PC-9 (cell line): Measurements from ENCODE around the gene FBLN2. TPM values are rescaled to one million over a fixed set of nuclear protein-coding genes. Genes with fewer than 3 reads are reported as not detected.

Experiments used
- BruUV-seq: library from RNA; stranded (reverse); fragments of 400-500 nt; replicated peaks from 2 replicates; lab custom pipeline; 2021; lab: Mats Ljungman, UMichigan
- CTCF ChIA-PET: fragments of 300-600 bp; sonication (Branson Sonifier 250); formaldehyde crosslinking; loops from one replicate; lab custom pipeline; 2022; ENCODE audit warnings: antibody characterized with exemption; lab: Charles Lee
- POLR2A ChIA-PET: fragments of 300-600 bp; sonication (Branson Sonifier 250); formaldehyde crosslinking; loops from one replicate; lab custom pipeline; 2022; ENCODE audit warnings: antibody characterized with exemption; ENCODE audit not compliant: unreplicated experiment; lab: Charles Lee
- DNase-seq, 2 experiments: peaks; one replicate each; pipeline versions ENCODE4 v3.0.0 to v3.0.0-alpha.2; 2015 to 2022; ENCODE audit warnings: mixed read lengths in 1 of 2
- H2AFZ ChIP-seq: fragments of 200-600 bp; sonication (generic); 2 replicates; pipeline ENCODE4 v1.8.1; 2017; ENCODE audit warnings: antibody characterized with exemption
- H3F3A ChIP-seq: fragments of 200-600 bp; sonication (generic); 2 replicates; pipeline ENCODE4 v1.8.1; 2017; ENCODE audit warnings: antibody characterized with exemption, mild to moderate bottlenecking, low read depth; ENCODE audit not compliant: insufficient read depth
- H3K27ac ChIP-seq: fragments of 200-600 bp; sonication (generic); 2 replicates; pipeline ENCODE4 v1.6.1; 2016; ENCODE audit warnings: mixed run types
- H3K27me3 ChIP-seq: fragments of 200-600 bp; sonication (generic); 2 replicates; pipeline ENCODE4 v1.6.1; 2016; ENCODE audit warnings: low read depth, mixed run types; ENCODE audit not compliant: insufficient read depth
- H3K36me3 ChIP-seq: fragments of 200-600 bp; sonication (generic); 2 replicates; pipeline ENCODE4 v1.6.1; 2016; ENCODE audit warnings: low read depth, mixed run types
- H3K4me1 ChIP-seq: fragments of 200-600 bp; sonication (generic); replicated peaks from 2 replicates; pipeline ENCODE4 v1.6.1; 2016; ENCODE audit warnings: mixed run types; ENCODE audit not compliant: insufficient read depth
- H3K4me2 ChIP-seq: fragments of 200-600 bp; sonication (generic); 2 replicates; pipeline ENCODE4 v1.6.1; 2017; ENCODE audit warnings: mixed run types
- H3K4me3 ChIP-seq: fragments of 200-600 bp; sonication (generic); 2 replicates; pipeline ENCODE4 v1.6.1; 2016; ENCODE audit warnings: mixed run types
- H3K79me2 ChIP-seq: fragments of 200-600 bp; sonication (generic); 2 replicates; pipeline ENCODE4 v1.6.1; 2017; ENCODE audit warnings: low read depth, mixed run types
- H3K9me2 ChIP-seq: fragments of 200-600 bp; sonication (generic); 2 replicates; pipeline ENCODE4 v1.8.1; 2017; ENCODE audit warnings: mild to moderate bottlenecking; ENCODE audit not compliant: insufficient read depth
- H3K9me3 ChIP-seq: fragments of 200-600 bp; sonication (generic); 2 replicates; pipeline ENCODE4 v1.8.1; 2016; ENCODE audit warnings: low read depth; ENCODE audit not compliant: insufficient read depth
- H4K20me1 ChIP-seq: fragments of 200-600 bp; sonication (generic); 2 replicates; pipeline ENCODE4 v1.8.1; 2017; ENCODE audit not compliant: insufficient read depth
- CTCF ChIP-seq: fragments of 200-600 bp; sonication (generic); conservative IDR thresholded peaks from 2 replicates; pipeline ENCODE4 v1.6.1; 2017; ENCODE audit warnings: mixed run types, antibody characterized with exemption, mild to moderate bottlenecking, moderate library complexity
- EZH2 ChIP-seq: fragments of 200-600 bp; sonication (generic); IDR thresholded peaks from 2 replicates; pipeline ENCODE4 v1.8.0; 2017; ENCODE audit warnings: antibody characterized with exemption, low read depth
- intact Hi-C: fragments of 100-400 bp; cut with micrococcal nuclease; formaldehyde crosslinking; loops from one replicate; pipeline ENCODE4 v1.10.0; 2022; ENCODE audit not compliant: unreplicated experiment
- total RNA-seq: library from RNA; stranded (reverse); gene quantifications from 2 replicates; pipeline ENCODE4 v1.2.3, GENCODE V29; 2021

FBLN2 gene
- total RNA-seq, 1 experiment from 2014 or later: 0.57 TPM

- intact Hi-C loops: no loop called here
- Histone ChIP-seq H3K4me3 (no peak overlapping the region), H3K79me2 (no peaks in the 10 kb centered on the region), H4K20me1 (no peaks in the 10 kb centered on the region), H3F3A (peaks cover 18% of the 10 kb centered on the region; the same call in 1 of the 2 replicates), H3K27ac (peak overlapping the region; percentile 47; the same call in 1 of the 2 replicates), H3K4me1 (peaks cover 50% of the 10 kb centered on the region), H3K4me2 (peak overlapping the region; percentile 30), H3K27me3 (no peaks in the 10 kb centered on the region), H3K9me3 (peaks cover 17% of the 10 kb centered on the region; the same call in 1 of the 2 replicates), H2AFZ (no peak overlapping the region), H3K36me3 (no peaks in the 10 kb centered on the region; the same call in 1 of the 2 replicates), H3K9me2 (no peaks in the 10 kb centered on the region)
- peak in 1 of 2 experiments; percentile 54 for DNase-seq
- POLR2A ChIA-PET: no interaction called here
- CTCF ChIA-PET: no interaction called here
- no peak for TF ChIP-seq EZH2
- TF ChIP-seq CTCF: no peak
- no TSS peak for BruUV-seq
Measured at GRCh38 chr3:13543253-13543652, 5.7 kb upstream of the FBLN2 start.

- H3K27ac ChIP-seq: no peak overlapping the region
- no peak for DNase-seq
- intact Hi-C loops: no loop called here
- POLR2A ChIA-PET: no interaction called here
- H4K20me1 ChIP-seq: no peaks in the 10 kb centered on the region
- no peaks in the 10 kb centered on the region for H3K27me3 ChIP-seq
- H2AFZ ChIP-seq: no peak overlapping the region
- H3F3A ChIP-seq: peaks cover 8% of the 10 kb centered on the region; the same call in 1 of the 2 replicates
- H3K79me2 ChIP-seq: no peaks in the 10 kb centered on the region
- H3K9me3 ChIP-seq: peaks cover 17% of the 10 kb centered on the region; the same call in 1 of the 2 replicates
- H3K4me2 ChIP-seq: no peak overlapping the region
- no peak for TF ChIP-seq CTCF
- TF ChIP-seq EZH2: no peak
- H3K9me2 ChIP-seq: no peaks in the 10 kb centered on the region
- no TSS peak for BruUV-seq
- H3K4me3 ChIP-seq: no peak overlapping the region
- H3K4me1 ChIP-seq: peaks cover 39% of the 10 kb centered on the region
- CTCF ChIA-PET: no interaction called here
- H3K36me3 ChIP-seq: no peaks in the 10 kb centered on the region; the same call in 1 of the 2 replicates
Measured at GRCh38 chr3:13544293-13544831, 4.6 kb upstream of the FBLN2 start.

GRCh38 chr3:13544951-13545651 is 3.8 kb upstream of the FBLN2 start:
- DNase-seq: no peak
- no peak overlapping the region for H3K27ac ChIP-seq
- no peaks in the 10 kb centered on the region for H3K27me3 ChIP-seq
- no peaks in the 10 kb centered on the region; the same call in 1 of the 2 replicates for H3K36me3 ChIP-seq
- TF ChIP-seq CTCF (no peak), EZH2 (no peak)
- H3K9me3 ChIP-seq: peaks cover 17% of the 10 kb centered on the region; the same call in 1 of the 2 replicates
- intact Hi-C loops: loop anchor here (5.0 kb wide), 1 partner anchor 43 kb away; no protein-coding TSS in a partner anchor
- H3K9me2 ChIP-seq: no peaks in the 10 kb centered on the region
- H3K4me2 ChIP-seq: no peak overlapping the region
- no peak overlapping the region for H3K4me3 ChIP-seq
- H3F3A ChIP-seq: peaks cover 8% of the 10 kb centered on the region; the same call in 1 of the 2 replicates
- ChIA-PET CTCF (no interaction called here), POLR2A (no interaction called here)
- H3K79me2 ChIP-seq: no peaks in the 10 kb centered on the region
- H3K4me1 ChIP-seq: peaks cover 31% of the 10 kb centered on the region
- H2AFZ ChIP-seq: no peak overlapping the region
- no peaks in the 10 kb centered on the region for H4K20me1 ChIP-seq
- BruUV-seq: no TSS peak
